Astrocyte (in vitro differentiated cells and primary cell): Measurements from ENCODE around the gene DLGAP1. TPM values are rescaled to one million over a fixed set of nuclear protein-coding genes. Genes with fewer than 3 reads are reported as not detected.

Source experiments
- DNase-seq: peaks from one replicate; pipeline ENCODE4 v3.0.0-alpha.2; 2010; ENCODE audit warnings: low read depth
- FAIRE-seq: peaks from 2 replicates; lab custom pipeline; 2011; peaks lifted over from hg19 to GRCh38; lab: Jason Lieb, UNC
- H2AFZ ChIP-seq: 2 replicates; pipeline ENCODE4 v1.6.0; 2012; ENCODE audit warnings: low read depth, low read length, inconsistent platforms
- H3K27ac ChIP-seq: 2 replicates; pipeline ENCODE4 v1.5.1; 2011; ENCODE audit warnings: low read depth, low read length, inconsistent platforms
- H3K27me3 ChIP-seq: 2 replicates; pipeline ENCODE4 v1.6.0; 2011; ENCODE audit warnings: low read length, inconsistent platforms; ENCODE audit not compliant: insufficient read depth
- H3K36me3 ChIP-seq: 2 replicates; pipeline ENCODE4 v1.5.1; 2011; ENCODE audit warnings: low read length, inconsistent platforms; ENCODE audit not compliant: insufficient read depth
- H3K4me1 ChIP-seq: 2 replicates; pipeline ENCODE4 v1.5.1; 2011; ENCODE audit warnings: low read length, inconsistent platforms; ENCODE audit not compliant: insufficient read depth
- H3K4me2 ChIP-seq: 2 replicates; pipeline ENCODE4 v1.6.0; 2012; ENCODE audit warnings: low read length, inconsistent platforms
- H3K4me3 ChIP-seq: 2 replicates; pipeline ENCODE4 v1.5.1; 2011; ENCODE audit warnings: low read depth, mild to moderate bottlenecking, low read length, inconsistent platforms; ENCODE audit not compliant: insufficient read depth
- H3K79me2 ChIP-seq: 2 replicates; pipeline ENCODE4 v1.6.0; 2012; ENCODE audit warnings: mild to moderate bottlenecking, low read length, inconsistent platforms; ENCODE audit not compliant: insufficient read depth
- H3K9ac ChIP-seq: 2 replicates; pipeline ENCODE4 v1.6.0; 2012; ENCODE audit warnings: mild to moderate bottlenecking, low read length, inconsistent platforms
- H3K9me3 ChIP-seq: 2 replicates; pipeline ENCODE4 v1.5.1; 2012; ENCODE audit warnings: low read depth, mild to moderate bottlenecking, low read length, inconsistent platforms; ENCODE audit not compliant: insufficient read depth
- H4K20me1 ChIP-seq: 2 replicates; pipeline ENCODE4 v1.6.0; 2012; ENCODE audit warnings: low read length, inconsistent platforms; ENCODE audit not compliant: insufficient read depth
- H3K27ac Mint-ChIP-seq: one replicate; pipeline ENCODE4 v1.8.0; 2021; ENCODE audit warnings: mild to moderate bottlenecking, mixed read lengths; ENCODE audit not compliant: unreplicated experiment
- H3K27me3 Mint-ChIP-seq: one replicate; pipeline ENCODE4 v1.8.0; 2021; ENCODE audit warnings: low read depth, mixed read lengths; ENCODE audit not compliant: unreplicated experiment
- H3K36me3 Mint-ChIP-seq: one replicate; pipeline ENCODE4 v1.8.0; 2021; ENCODE audit warnings: low read depth, mixed read lengths; ENCODE audit not compliant: unreplicated experiment
- H3K4me1 Mint-ChIP-seq: one replicate; pipeline ENCODE4 v1.8.0; 2021; ENCODE audit warnings: low read depth, mixed read lengths; ENCODE audit not compliant: unreplicated experiment
- H3K4me3 Mint-ChIP-seq: one replicate; pipeline ENCODE4 v1.8.0; 2021; ENCODE audit warnings: mild to moderate bottlenecking, moderate library complexity, mixed read lengths; ENCODE audit not compliant: unreplicated experiment
- H3K9me3 Mint-ChIP-seq: one replicate; pipeline ENCODE4 v1.8.0; 2021; ENCODE audit warnings: mild to moderate bottlenecking, mixed read lengths; ENCODE audit not compliant: unreplicated experiment
- CTCF ChIP-seq: IDR thresholded peaks from 2 replicates; pipeline ENCODE4 v1.5.1; 2011; ENCODE audit warnings: low read depth, mild to moderate bottlenecking, inconsistent platforms, low read length, moderate library complexity; ENCODE audit not compliant: insufficient read depth
- EZH2 ChIP-seq: IDR thresholded peaks from 2 replicates; pipeline ENCODE4 v1.6.1; 2012; ENCODE audit warnings: mild to moderate bottlenecking, low read length, inconsistent platforms; ENCODE audit not compliant: insufficient read depth
- total RNA-seq: library from RNA; stranded (reverse); gene quantifications from 2 replicates; pipeline ENCODE4 v1.2.1, GENCODE V29; 2021

The DLGAP1 gene
- total RNA-seq, 1 donor from 2014 or later = 2.3 TPM

GRCh38 chr18:4356929-4357328 lies 98.2 kb downstream of the DLGAP1 start:
- no peaks in the 10 kb centered on the region for H3K27me3 ChIP-seq
- no peaks in the 10 kb centered on the region for H3K9me3 Mint-ChIP-seq
- H3K36me3 Mint-ChIP-seq = no peaks in the 10 kb centered on the region
- TF ChIP-seq CTCF (no peak), EZH2 (no peak)
- DNase-seq = no peak
- H3K27ac ChIP-seq = no peak overlapping the region
- no peaks in the 10 kb centered on the region for H3K36me3 ChIP-seq
- H2AFZ ChIP-seq = no peak overlapping the region
- H3K9ac ChIP-seq = no peak overlapping the region
- H3K4me1 Mint-ChIP-seq = no peaks in the 10 kb centered on the region
- H3K4me2 ChIP-seq = no peak overlapping the region
- no peaks in the 10 kb centered on the region for H3K4me1 ChIP-seq
- no peaks in the 10 kb centered on the region for H3K79me2 ChIP-seq
- no peak overlapping the region for H3K4me3 Mint-ChIP-seq
- no peak for FAIRE-seq
- H3K9me3 ChIP-seq = no peaks in the 10 kb centered on the region
- no peaks in the 10 kb centered on the region for H4K20me1 ChIP-seq
- H3K27me3 Mint-ChIP-seq = peaks cover 2% of the 10 kb centered on the region
- no peak overlapping the region for H3K4me3 ChIP-seq
- no peak overlapping the region for H3K27ac Mint-ChIP-seq

- no peaks in the 10 kb centered on the region for H3K9me3 Mint-ChIP-seq
- H3K79me2 ChIP-seq = no peaks in the 10 kb centered on the region
- no peaks in the 10 kb centered on the region for H3K36me3 Mint-ChIP-seq
Measured at GRCh38 chr18:4353853-4354418, 101.2 kb downstream of the DLGAP1 start.

More at GRCh38 chr18:4353853-4354418, 101.2 kb downstream of the DLGAP1 start:
- no peak for DNase-seq
- no peak overlapping the region for H2AFZ ChIP-seq
- no peak overlapping the region for H3K4me2 ChIP-seq
- no peak overlapping the region for H3K4me3 ChIP-seq
- Mint-ChIP-seq H3K27me3 (peaks cover 2% of the 10 kb centered on the region), H3K4me1 (no peaks in the 10 kb centered on the region), H3K4me3 (no peak overlapping the region), H3K27ac (no peak overlapping the region)
- H3K36me3 ChIP-seq = no peaks in the 10 kb centered on the region
- TF ChIP-seq CTCF (no peak), EZH2 (no peak)
- no peaks in the 10 kb centered on the region for H3K4me1 ChIP-seq
- H4K20me1 ChIP-seq = no peaks in the 10 kb centered on the region
- H3K27me3 ChIP-seq = no peaks in the 10 kb centered on the region
- no peaks in the 10 kb centered on the region for H3K9me3 ChIP-seq
- no peak overlapping the region for H3K27ac ChIP-seq
- no peak for FAIRE-seq
- H3K9ac ChIP-seq = no peak overlapping the region
